ENCODE measurements around the gene HIVEP3.

The HIVEP3 gene

GRCh38 chr1:41678111-41678878 is 240.4 kb downstream of the HIVEP3 start:
- DNase-seq = no peak

GRCh38 chr1:41677620-41678019 is 241.1 kb downstream of the HIVEP3 start:
- no peak for DNase-seq

- no peak for DNase-seq
Observed at GRCh38 chr1:41675401-41675800, 243.3 kb downstream of the HIVEP3 start.

- no peak for DNase-seq
Observed at GRCh38 chr1:41674522-41674921, 244.2 kb downstream of the HIVEP3 start.

GRCh38 chr1:41673806-41674205 is 244.9 kb downstream of the HIVEP3 start:
- peak; percentile 8 for DNase-seq

GRCh38 chr1:41673378-41673777 is 245.3 kb downstream of the HIVEP3 start:
- DNase-seq = no peak

GRCh38 chr1:41672641-41673361 is 245.9 kb downstream of the HIVEP3 start:
- DNase-seq = no peak

GRCh38 chr1:41672173-41672572 is 246.5 kb downstream of the HIVEP3 start:
- no peak for DNase-seq

GRCh38 chr1:41671116-41671755 is 247.5 kb downstream of the HIVEP3 start:
- DNase-seq = no peak

GRCh38 chr1:41670217-41670957 is 248.3 kb downstream of the HIVEP3 start:
- no peak for DNase-seq

- DNase-seq = no peak
Observed at GRCh38 chr1:41668967-41669366, 249.8 kb downstream of the HIVEP3 start.

- no peak for DNase-seq
Observed at GRCh38 chr1:41668054-41668660, 250.6 kb downstream of the HIVEP3 start.

- peak; percentile 62 for DNase-seq
Observed at GRCh38 chr1:41666981-41667631, 251.6 kb downstream of the HIVEP3 start.

GRCh38 chr1:41665962-41666917 is 252.5 kb downstream of the HIVEP3 start:
- no peak for DNase-seq

- no peak for DNase-seq
Observed at GRCh38 chr1:41664861-41665640, 253.7 kb downstream of the HIVEP3 start.

GRCh38 chr1:41663671-41664400 is 254.9 kb downstream of the HIVEP3 start:
- DNase-seq = no peak

GRCh38 chr1:41662765-41663437 is 255.8 kb downstream of the HIVEP3 start:
- no peak for DNase-seq

- DNase-seq = peak; percentile 71
Observed at GRCh38 chr1:41662061-41662764, 256.5 kb downstream of the HIVEP3 start.

Data from stimulated activated naive CD4-positive, alpha-beta T cell treated with Interleukin-2 at 50 U/mL for 16 hours (primary cell).